ENCODE results near the gene MMP28. TPM values are rescaled to one million over a fixed set of nuclear protein-coding genes. Genes with fewer than 3 reads are reported as not detected.

MMP28 gene, protein sequence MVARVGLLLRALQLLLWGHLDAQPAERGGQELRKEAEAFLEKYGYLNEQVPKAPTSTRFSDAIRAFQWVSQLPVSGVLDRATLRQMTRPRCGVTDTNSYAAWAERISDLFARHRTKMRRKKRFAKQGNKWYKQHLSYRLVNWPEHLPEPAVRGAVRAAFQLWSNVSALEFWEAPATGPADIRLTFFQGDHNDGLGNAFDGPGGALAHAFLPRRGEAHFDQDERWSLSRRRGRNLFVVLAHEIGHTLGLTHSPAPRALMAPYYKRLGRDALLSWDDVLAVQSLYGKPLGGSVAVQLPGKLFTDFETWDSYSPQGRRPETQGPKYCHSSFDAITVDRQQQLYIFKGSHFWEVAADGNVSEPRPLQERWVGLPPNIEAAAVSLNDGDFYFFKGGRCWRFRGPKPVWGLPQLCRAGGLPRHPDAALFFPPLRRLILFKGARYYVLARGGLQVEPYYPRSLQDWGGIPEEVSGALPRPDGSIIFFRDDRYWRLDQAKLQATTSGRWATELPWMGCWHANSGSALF
- total RNA-seq: 10 to 100 TPM; 29.1 to 61.0 (median 35.2) TPM

DNA sequence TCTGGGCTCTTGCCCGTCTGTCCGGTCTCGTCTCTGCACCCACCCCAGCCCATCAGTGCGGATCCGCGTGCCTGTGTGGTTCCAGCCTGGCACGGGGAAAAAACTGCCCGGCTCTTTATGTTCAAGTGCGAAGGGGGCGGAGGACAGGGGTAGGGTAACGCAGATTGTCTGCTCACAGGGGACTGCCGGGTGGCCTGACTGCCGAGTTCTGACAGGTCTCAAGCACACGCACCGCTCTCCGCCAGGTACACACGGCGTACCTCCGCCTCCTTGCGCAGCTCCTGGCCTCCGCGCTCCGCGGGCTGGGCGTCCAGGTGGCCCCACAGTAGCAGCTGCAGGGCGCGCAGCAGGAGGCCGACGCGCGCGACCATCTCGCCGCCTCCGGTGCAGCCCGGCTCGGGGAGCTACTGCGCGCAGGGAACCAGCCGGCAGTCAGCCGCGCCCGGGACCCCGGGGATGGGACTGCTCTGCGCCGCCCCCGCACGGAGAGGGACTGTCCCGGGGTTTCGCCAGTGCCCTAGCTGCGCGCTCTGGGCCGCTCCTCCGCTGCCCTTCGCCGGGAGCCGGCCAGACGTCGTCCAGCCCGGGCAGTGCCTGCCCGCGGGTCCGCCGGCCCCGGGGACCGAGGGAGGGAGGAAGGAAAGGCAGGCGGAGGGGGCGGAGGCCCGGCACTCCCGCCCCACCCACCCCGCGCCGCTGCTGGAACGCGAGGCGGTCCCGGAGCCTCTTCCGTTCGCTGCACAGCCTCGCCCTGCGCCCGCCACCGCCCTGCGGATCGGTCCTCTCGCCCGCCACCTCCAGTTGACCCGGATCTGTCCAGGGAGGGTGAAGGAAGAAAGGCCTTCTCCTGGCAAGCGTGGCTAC lies at the start of gene MMP28:
Gene MMP28, minus strand, starts transcription at position 635 of the 864 bp plus-strand sequence. Its CDS starts 264 bp downstream, at position 371.
- peaks cover 0 to 44% (median 0%) of the 10 kb centered on the region in 4 donors for H3K27me3 ChIP-seq
- intact Hi-C loops (cut with DNase I): no loop called here
- H3K9me3 ChIP-seq: no peaks in the 10 kb centered on the region
- no peak for DNase-seq
- H3K36me3 ChIP-seq: no peaks in the 10 kb centered on the region
- WGBS, 2 donors: 3 to 4% methylated on average over 7 to 9 of the region's 89 CpGs
- TF ChIP-seq POLR2A (IDR thresholded peaks at IDR 0.05): peak in 2 of 4 donors; percentile 69 to 82
- TF ChIP-seq, protein P1, sequence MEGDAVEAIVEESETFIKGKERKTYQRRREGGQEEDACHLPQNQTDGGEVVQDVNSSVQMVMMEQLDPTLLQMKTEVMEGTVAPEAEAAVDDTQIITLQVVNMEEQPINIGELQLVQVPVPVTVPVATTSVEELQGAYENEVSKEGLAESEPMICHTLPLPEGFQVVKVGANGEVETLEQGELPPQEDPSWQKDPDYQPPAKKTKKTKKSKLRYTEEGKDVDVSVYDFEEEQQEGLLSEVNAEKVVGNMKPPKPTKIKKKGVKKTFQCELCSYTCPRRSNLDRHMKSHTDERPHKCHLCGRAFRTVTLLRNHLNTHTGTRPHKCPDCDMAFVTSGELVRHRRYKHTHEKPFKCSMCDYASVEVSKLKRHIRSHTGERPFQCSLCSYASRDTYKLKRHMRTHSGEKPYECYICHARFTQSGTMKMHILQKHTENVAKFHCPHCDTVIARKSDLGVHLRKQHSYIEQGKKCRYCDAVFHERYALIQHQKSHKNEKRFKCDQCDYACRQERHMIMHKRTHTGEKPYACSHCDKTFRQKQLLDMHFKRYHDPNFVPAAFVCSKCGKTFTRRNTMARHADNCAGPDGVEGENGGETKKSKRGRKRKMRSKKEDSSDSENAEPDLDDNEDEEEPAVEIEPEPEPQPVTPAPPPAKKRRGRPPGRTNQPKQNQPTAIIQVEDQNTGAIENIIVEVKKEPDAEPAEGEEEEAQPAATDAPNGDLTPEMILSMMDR (IDR thresholded peaks at IDR 0.05): no peak
- H3K27ac ChIP-seq: peak within 1 kb of the TSS; percentile 79 to 88 (median 83)
- H3K4me3 ChIP-seq: peak within 1 kb of the TSS; percentile 55 to 94 (median 72)
- peaks cover 12 to 83% (median 43%) of the 10 kb centered on the region in 3 donors for H3K4me1 ChIP-seq

DNA sequence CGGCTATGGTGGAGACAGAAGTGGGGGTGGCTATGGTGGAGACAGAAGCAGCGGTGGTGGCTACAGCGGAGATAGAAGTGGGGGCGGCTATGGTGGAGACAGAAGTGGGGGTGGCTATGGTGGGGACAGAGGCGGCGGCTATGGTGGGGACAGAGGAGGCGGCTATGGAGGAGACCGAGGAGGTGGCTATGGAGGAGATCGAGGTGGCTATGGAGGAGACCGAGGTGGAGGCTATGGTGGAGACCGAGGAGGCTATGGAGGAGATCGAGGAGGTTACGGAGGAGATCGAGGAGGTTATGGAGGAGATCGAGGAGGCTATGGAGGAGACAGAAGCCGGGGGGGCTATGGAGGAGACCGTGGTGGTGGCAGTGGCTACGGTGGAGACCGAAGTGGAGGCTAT lies 49.1 kb upstream of the MMP28 start:
- Histone ChIP-seq H3K27ac (no peak overlapping the region), H3K4me1 (no peaks in the 10 kb centered on the region), H3K27me3 (no peaks in the 10 kb centered on the region), H3K36me3 (peaks cover 10 to 99% (median 46%) of the 10 kb centered on the region in 3 donors), H3K9me3 (no peaks in the 10 kb centered on the region), H3K4me3 (no peak overlapping the region)
- WGBS, 2 donors: 94 to 95% methylated on average over 19 of the region's 19 CpGs
- TF ChIP-seq POLR2A (IDR thresholded peaks at IDR 0.05): no peak
- TF ChIP-seq, protein P1 (IDR thresholded peaks at IDR 0.05): no peak
- DNase-seq: no peak
- intact Hi-C loops (cut with DNase I): no loop called here

DNA sequence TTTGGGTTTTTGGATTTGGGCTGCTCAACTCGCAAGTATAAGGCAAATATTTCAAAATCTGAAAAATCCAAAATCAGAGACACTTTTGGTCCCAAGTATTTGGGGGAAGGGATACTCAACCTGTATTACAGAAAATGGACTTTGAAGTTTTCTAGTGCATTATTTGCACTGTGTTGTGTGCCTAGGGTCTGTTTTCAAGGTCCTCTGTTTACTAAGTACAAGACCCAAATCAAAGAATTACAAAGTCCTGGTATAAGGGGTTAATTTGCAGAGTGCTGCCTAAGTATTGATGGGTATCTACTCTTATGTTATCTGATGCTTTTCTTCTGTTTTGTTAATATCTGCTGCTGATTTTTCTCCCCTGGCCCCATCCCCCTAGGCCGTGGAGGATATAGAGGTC lies 48.3 kb upstream of the MMP28 start:
- no peak overlapping the region for H3K27ac ChIP-seq
- intact Hi-C loops (cut with DNase I): no loop called here
- no peak for DNase-seq
- TF ChIP-seq, protein P1 (IDR thresholded peaks at IDR 0.05): no peak
- no peak for TF ChIP-seq POLR2A (IDR thresholded peaks at IDR 0.05)
- no peaks in the 10 kb centered on the region for H3K9me3 ChIP-seq
- H3K36me3 ChIP-seq: peaks cover 10 to 100% (median 51%) of the 10 kb centered on the region in 3 donors
- H3K27me3 ChIP-seq: no peaks in the 10 kb centered on the region
- no peaks in the 10 kb centered on the region for H3K4me1 ChIP-seq
- H3K4me3 ChIP-seq: no peak overlapping the region
- WGBS, 2 donors: 93 to 100% methylated on average over 2 of the region's 2 CpGs

DNA sequence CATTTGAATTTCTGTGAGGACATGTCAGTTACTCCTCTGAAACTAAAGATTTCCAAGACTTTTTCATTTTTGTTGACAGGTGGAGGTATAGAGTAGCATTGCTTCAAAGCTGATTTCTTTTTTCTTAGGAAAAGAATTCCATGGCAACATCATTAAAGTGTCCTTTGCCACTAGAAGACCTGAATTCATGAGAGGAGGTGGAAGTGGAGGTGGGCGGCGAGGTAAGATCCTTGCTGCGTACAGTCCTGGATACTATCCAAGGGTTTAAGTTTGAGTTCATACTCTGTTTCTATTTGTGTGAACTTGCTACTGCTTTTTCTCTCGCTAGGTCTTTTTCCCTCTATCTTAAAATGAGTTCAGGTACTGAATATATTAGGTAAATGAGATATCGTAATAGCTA lies 46.8 kb upstream of the MMP28 start:
- Histone ChIP-seq H3K9me3 (no peaks in the 10 kb centered on the region), H3K27me3 (no peaks in the 10 kb centered on the region), H3K4me3 (no peak overlapping the region), H3K4me1 (no peaks in the 10 kb centered on the region), H3K36me3 (peaks cover 10 to 100% (median 59%) of the 10 kb centered on the region in 3 donors), H3K27ac (no peak overlapping the region)
- intact Hi-C loops (cut with DNase I): no loop called here
- DNase-seq: no peak
- WGBS, 2 donors: 95 to 97% methylated on average over 5 of the region's 5 CpGs
- TF ChIP-seq, protein P1 (IDR thresholded peaks at IDR 0.05): no peak
- no peak for TF ChIP-seq POLR2A (IDR thresholded peaks at IDR 0.05)
